NCI-H2107 (cell line): ENCODE measurements around the gene PDGFD.

Experiments used
- DNase-seq: peaks from one replicate; lab custom pipeline; 2025; lab: John Stamatoyannopoulos, UW

Gene PDGFD

DNA sequence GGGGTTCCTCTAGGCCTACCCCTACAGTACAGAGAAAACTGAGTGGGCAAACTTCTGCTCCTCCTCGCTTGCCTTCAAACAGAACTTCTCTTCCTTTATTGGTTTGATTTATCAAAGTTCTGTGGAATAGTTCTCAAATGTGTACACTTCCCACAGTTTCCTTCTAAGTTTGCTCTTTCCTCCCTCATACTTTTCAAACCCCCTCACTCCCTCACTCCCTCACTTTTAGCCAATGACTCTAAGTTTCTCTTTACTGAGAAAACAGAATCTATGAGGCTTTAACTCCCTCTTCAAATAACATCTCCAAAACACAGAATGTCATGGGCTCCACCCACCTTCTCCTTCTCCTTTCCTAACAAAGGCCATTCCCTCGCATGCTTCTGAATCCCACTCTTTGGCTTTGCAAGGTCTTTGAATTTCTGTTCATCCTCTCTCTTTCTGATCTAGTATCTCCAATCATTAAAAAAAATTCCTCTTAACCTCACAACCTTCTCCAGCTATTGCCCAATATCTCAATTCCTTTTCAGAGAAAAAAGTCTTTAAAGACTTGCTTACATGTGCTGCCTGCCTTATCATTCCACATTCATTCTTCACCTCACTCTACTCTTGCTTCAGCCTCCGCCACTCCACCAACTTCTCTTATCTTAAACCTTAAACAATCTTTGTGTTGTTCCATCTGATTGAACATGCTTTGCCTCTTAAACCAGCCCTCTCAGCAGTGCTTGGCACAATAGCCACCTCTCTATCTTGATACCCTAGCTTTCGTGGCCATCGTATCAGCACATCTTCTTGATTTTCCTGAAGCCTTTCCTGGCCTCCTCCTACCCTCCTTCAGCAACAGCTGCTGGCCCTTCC, 70.3 kb downstream of the PDGFD start:
- no peak for DNase-seq

DNA sequence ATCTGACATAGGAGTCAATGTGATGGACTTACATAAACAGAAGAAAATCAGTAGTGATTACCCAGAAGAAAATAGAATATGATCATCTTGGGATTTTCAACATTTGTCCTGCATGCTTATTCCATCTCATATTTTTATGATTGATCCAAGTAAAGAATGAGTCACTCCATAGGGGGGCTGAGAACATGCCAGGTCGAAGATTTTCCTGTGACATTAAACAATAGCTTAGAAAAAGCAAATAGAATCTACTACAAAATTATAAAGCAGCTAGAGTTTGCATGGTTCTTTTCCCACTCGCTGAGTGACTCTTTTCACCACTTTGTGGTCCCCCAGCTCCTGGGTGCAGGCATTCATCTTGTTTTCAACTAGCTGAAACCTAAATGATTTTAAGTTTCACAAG, 71.2 kb downstream of the PDGFD start:
- DNase-seq, result no peak

DNA sequence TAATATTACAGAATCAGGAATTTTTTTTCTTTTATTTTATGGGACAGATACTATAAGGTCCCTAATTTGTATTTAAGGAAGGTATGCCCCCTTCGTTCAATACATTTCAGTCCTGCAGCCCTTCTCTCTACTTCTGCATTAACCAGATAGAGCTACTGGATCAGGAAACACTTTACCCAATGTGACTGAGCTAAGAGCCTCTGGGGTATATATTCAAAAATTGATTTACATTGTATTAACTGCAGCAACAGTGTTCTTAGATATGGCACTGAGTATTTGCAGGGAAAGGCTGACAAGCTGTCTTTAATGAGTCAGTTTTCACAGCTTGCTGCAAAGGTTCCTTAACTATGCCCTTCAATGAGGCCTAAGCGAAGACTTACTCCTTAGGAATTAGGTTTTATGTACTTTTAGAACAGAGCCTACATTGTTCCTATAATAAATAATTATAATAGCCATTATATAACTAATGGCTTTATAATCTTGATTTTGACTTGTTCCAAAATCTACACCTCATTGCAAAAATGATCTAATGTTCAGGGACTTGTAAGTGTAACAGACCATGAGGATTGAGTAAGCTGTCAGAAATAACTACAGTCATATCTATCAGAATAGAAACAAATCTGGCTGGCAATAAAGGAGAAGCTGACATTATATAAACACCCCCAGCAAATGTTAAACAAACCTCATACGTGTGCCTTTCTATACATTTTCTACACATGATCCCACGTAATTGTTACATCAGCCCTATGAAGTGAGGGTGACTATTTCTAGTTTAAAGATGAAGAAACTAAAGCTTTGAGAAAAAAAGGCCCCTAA, 72.5 kb downstream of the PDGFD start:
- no peak for DNase-seq

DNA sequence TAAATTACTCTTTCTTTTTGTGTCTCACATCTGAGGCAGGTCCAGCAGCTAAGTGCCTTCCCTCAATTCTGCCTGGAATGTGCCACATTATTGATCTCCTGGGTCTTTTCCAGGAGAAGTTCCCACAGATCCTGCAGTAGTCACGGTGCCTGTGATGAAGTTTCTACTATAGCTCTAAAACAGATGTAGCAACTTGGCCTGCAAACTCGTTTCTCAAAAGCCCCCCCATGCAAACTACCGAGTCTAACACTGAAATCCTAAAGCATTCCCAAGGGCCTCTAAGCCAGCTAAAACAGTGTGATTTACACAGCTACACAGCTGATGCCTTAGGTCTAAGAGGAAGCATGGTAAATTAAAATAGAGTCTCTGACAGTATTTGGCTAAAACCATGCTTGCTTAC, 73.2 kb downstream of the PDGFD start:
- DNase-seq, result no peak

DNA sequence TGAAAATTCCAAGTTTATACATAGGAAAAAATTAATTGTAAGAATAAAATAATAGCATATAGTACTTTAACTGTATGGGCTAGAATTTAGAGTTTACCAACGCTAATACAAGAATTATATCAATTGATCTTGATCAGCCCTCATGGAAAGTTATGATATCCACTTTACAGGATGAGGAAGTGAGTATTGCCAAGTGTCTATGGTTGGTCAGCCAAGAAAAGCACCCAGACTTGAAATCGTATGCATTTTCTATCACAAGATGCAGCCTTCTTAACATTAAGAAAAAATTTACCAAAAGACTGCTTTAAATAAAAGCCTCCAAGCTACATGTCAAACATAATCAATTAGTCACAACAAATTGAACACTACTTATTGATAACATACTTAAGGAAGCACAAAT, 74.5 kb downstream of the PDGFD start:
- no peak for DNase-seq

DNA sequence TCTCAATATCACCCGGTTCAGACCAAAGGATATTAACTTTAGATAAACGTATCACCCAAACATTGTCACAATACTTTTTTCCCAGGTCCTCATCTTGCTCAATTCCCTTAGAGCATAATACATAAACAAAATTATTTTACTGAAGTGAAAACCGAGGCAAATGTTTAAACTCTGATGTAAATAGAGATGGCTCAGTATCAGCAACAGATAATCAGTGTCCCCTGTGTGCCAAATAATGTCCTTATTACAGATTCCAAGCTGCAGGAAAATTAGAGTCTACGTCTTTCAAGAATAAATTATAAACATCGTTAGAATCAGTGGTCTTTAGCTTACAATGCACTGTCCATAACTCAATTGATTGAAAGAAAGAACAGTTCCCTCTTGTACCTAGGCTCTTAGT, 77.3 kb downstream of the PDGFD start:
- DNase-seq, result no peak

DNA sequence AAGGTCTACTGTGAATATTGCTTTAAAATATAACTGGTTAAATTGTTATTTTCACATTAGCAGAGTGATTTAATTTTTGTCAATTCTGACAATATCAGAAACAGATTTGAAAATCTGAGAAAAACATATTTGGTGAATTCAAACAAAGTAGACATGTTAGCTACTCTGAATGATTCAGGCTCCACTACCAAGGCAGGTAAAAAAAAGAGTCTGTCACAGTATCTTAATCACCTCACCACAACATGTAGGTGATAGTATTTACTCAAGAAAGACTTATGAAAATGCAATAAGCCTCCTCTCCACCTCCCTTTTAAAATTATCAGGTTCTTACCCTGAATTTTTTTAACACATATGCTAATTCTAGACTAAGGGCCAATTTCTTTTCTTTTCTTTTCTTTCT, 85.0 kb downstream of the PDGFD start:
- no peak for DNase-seq

DNA sequence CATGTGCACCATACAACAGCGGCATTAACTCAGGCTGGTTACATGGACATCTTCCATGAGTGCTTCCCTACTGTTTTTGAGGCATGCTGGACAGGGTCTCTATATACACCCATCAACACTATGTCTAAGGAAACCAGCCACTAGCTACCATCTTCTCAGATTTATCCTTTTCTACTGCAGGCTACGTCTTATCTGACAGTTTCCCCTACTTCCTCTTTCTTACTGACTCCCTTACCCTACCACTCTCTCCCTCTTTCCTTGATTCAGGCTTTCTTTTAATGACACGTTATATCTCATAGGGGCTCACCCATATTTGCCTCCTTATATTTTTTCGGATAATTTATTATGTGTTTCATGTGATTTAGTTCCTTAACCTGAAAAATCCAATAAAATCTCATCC, 85.7 kb downstream of the PDGFD start:
- DNase-seq, result no peak

DNA sequence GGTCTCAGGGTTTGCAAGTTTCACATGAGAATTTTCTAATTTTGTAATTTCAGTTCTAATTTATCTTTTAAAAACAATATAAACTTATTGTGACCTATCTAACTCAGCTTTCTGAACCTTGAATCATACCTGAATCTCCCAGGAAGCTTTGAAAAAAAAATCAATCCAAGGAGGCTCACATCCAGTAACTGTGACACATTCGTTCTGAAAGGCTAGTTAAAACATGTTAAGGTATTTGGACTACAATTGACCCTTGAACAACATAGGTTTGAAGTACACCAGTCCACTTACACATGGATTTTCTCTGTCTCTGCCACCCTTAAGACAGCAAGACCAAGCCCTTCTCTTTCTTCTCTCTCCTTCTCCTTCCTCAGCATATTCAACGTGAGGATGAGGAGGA, 87.5 kb downstream of the PDGFD start:
- no peak for DNase-seq

DNA sequence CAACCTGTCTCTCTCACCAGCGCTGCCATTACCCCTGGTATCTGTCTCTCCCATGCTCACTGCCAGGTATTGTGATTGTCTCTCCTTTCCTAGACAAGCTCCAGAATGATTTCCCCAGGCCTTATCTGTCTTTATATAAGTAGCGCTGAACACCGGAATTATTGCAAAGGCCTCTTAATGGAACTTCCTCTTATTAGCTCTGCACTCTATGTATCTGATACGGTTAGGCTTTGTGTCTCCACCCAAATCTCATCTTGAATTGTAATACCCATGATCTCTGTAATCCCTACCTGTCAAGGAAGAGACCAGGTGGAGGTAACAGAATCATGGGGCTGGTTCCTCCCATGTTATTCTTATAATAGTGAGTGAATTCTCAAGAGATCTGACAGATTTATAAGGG, 88.2 kb downstream of the PDGFD start:
- no peak for DNase-seq

DNA sequence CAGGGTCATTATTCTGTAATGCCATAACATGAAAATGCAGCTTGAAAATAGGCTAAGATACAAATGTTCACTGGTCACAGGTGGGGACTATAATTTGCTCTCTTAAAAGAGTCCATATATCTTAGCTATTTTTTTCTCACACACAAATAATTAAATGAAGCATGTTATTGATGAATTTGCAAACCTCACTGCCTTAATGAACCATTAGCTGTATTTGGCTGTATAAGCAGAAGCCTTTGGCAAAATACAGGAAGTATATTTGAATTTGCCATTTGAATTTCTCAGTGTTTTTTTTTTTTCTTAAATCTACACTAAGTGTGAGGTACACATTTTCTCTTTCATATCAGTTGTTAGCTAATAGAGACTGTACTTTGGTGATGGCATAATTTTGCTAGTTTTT, 88.9 kb downstream of the PDGFD start:
- DNase-seq, result no peak

DNA sequence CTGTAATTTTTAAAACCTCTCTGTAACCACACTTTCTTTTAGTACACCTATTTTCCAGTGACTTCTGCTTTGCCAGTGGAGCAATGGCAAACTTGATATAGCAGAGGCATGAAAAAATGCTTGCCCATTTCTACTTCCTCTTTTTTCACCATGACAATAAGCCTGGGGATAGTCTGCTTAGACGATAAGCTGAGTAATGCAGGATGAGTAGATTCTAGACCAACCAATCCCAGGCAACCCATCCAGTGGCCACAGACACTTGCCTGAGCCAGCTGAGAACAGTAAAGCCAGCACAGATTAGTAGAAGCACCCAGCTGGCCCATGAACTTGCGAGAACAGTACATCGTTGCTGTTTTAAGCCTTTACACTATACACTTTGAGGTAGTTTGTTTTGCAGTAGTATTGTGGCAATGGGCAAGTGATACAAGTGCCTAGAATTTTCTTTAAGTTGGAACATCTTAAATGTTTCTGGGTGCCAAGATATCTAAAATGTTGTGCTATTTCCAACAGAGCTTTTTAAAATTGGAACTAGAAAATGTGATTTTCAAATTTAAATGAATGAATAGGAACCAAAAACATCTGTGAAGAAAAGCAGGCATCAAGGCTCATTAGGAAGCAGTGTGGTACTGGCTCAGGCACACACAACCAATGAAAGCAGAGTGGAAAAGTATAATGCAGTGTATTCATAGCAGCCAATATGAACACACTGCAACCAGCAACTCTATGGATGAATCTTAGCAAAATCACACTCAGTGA, 89.8 kb downstream of the PDGFD start:
- no peak for DNase-seq

DNA sequence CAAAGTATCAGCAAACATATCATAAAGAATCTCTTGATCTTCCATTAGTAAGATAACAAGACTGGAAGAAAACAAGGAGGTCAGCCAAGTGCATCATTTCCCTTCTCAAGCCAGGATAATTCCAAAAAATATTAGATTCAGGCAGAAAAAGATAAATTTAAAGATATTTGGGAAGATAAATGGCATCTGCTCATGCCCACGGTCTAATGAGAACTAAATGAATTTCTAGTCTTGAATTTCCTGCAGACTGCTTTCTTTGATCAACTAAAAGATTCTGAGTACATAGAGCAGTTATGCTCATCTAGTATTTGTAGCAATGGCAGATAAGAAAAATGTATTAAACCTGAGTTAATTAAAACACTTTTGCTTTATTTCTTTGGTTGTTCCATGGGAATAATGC, 96.4 kb downstream of the PDGFD start:
- DNase-seq, result no peak

DNA sequence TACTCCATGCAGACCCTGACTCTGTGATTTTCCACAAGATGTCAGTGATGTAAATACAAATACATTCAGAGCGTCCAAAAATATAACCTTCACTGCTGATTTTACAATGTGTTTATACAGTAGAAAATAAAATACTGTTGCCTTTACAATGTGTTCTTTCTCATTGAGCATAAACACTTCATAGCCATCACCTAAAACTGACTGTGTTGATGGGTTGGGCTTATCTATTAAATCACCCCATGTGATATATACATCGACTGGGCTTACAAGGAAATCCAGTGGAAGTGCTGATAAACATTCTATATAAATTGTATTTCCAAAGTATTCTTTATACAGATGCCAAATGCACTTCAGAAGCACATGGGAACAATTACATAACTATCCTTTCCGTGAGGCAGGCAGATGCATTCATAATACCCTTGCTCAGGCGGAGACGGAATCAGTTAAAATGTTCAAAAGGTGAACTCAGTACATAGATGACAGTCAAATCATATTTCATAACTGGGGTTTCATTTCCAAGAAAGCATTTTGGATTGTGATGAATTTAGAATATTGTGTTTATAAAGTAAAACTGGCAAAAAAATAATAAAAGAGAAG, 99.8 kb downstream of the PDGFD start:
- no peak for DNase-seq

DNA sequence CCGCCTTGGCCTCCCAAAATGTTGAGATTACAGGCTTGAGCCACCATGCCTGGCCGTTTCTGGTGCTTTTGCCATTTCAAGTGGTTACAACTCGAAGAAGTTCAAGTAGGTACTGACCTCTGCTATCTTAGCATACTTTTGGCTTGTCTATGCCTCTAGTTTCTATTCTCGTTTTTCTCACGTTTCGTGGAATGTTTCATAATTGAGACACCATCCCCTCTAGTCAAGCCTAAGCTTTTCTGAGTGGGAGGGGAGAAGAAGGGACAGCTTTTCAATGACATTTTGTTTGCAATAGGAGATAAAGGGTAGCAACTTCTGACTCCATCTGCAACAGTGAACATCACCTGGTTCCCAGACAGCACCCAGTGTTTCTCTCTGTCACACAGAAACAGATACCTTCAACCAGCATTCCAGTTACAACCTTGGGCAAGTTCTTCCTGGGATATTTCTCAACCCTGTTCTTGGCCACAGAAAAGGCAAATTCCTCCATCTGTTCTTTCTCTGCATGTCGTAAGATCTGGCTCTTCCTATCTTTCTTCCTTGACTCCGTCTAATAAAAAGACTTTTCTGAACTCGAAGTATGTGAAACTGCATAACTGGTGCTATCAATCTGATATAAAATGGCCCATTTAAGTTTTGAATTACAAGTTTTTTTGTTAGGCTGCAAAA, 102.0 kb downstream of the PDGFD start:
- no peak for DNase-seq

DNA sequence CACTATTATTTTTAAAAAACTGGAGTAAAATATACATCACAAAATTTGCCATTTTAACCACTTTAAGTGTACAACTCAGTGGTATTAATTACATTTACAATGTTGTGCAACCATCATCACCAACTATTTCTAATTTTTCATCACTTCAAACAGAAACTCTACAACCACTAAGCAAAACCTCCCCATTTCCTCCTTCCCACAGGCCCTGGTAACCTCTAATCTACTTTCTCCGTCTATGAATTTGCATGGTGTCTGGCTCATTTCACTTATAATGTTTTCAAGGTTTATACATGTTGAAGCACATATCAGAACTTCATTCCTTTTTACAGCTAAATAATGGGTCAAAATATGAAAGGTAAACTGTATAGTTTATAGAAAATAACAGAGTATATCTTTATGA, 103.1 kb downstream of the PDGFD start:
- no peak for DNase-seq

DNA sequence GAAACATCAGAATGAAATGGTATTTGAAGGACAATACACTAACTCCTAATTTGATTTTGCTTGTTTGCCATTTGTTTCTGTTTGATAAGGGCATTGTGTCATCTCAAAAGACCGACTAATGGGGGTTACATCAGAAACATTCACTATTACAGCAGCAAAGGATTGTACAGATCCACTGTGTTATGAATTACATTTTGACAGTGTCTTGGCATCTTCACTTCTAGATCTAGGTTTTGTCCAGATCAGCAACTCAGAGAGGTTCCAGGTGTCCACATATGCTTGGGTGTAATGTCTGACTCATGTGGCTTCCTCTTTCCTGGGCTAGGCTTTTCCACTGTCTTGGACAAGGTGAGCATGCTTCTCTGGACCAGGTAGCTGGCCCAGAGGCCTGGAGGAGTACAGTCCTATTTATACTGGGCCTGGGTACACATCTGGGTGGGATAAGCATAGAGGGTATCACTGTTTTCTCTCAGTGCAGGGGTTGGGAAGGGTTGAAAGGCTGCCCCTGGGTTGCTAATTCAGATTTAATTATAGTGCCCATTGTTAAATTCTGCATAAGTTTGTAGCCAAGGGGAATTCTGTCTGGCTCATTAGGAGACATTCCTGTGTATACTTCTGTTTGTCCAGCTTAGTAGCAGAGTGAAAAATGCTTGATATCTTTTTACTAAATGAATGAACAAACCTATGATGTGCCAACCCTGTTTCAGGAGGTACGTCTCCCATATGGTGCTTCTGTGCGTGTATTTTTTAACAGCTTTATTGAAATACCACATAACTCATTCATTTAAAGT, 103.7 kb downstream of the PDGFD start:
- no peak for DNase-seq

DNA sequence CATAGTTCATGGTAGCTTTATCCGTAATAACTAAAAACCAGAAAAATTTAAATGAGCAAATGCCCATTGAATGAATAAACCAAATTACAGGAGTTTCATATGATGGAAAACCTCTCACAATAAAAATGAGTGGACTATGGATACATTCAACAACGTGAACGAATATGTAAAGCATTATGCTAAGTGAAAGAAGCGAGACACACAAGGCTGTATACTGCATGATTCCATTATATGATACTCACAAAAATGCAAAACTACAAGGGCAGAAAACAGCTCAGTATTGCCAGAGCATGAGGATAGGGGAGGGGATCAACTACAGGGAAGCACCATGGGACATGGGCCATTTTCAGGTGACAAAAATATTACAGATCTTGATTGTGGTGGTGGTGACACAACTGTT, 105.3 kb downstream of the PDGFD start:
- no peak for DNase-seq

DNA sequence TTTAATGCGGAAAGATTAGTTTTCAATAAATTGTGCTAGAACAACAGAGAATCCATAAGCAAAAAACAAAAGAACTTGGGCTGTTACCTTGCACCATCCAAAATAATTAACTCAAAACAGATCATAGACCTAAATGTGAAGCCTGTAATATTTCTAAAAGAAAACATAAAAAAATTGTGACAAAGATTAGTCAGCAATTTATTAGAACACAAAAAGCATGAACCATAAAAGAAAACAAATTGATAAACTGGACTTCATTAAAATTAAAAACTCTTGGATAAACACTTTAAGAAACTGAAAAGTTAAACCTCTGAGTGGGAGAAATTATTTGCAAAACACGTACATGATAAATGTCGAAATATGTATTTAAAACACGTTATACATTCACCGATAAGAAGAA, 106.0 kb downstream of the PDGFD start:
- no peak for DNase-seq

DNA sequence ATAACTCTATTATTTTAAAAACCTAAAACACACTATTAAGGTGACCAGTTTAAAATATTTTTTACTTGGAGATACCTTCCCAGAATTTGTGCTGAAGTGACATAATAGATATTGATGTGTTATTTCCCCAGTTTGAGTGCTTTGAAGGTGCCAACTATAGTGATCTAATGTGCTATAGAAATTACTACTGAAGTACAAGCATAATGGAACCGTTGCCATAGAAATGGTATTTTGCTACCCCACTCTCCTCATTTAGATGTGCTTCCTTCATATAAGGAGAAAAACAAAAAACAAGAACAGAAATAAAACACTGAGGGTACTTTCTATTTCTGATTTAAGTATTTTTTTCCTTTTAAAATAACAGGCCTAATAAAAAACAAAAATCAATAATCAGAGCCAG, 108.4 kb downstream of the PDGFD start:
- DNase-seq, result no peak
